Anterior cingulate cortex (tissue), 58 donors: ENCODE results near the gene DHX35.
"Not testable (repeated sequence)": the region's sequence is repeated elsewhere in the genome, so short reads cannot be mapped to it uniquely, and the experiment has no call there.

Experiments used
- DNase-seq, 58 donors: peaks; one replicate each; lab custom pipeline; 2025; lab: John Stamatoyannopoulos, UW

Gene DHX35

DNA sequence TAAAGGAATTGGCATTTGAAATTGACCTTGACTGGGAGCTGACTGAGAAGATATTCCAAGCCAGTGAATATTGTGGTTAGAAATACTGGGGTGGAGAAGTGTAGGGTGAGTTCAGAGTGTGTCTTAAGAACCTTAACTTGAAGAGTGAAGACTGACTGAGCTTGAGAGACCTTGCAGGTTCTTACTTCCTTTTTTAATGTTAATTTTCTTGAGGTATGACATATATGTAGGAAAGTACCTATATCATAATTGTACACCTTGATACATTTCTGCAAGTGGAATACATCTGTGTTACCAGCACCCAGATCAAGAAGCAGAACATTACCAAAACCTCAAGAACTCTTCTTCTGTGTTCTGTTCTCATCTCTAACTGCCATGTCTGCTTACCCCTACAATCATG, 11.0 kb downstream of the DHX35 start:
- DNase-seq: no peak

DNA sequence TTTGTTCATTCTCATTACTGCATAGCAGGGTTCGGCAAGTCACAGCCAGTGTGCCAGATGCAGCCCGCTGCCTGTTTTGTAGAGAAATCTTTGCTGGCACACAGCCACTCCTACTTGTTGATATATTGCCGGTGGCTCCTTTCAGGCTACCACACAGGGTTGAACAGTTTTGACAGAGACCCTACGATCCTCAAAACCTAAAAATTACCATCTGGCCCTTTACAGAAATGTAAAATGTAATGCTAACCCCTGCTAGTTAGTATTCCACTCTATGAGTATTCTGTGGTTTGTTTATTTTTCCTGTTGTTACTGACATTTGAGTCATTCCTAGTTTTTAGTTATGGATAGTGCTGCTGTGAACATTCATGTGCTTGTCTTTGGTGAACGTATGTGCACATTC, 11.5 kb downstream of the DHX35 start:
- DNase-seq: peak in 8 of 58 donors; percentile 4 to 24 (median 7)

DNA sequence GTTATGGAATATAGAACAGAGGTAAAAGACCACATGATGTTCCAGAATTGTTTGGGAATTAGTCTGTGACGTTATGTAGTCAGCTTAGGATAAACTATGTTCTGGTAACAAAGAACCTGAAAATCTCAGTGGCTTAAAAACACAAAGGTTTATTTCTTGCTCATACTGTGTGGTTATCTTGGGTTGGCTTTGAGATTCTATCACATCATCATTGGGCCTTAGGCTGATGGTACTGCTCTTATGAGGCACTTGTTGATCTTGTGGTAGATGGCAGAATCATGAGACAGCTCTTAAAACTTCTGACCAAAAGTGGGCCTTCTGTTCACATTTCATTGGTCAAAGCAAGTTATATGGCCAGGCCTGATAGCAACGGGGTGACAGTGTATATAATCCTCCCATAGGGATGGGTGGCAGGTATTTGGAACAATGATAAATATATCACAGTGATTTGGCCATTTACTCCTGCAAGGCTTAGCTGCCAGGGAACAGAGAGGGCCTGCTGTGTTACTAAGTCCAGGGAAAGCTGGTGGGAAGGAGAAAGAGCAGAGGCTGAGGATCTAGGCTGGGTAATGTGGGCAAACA, 13.5 kb downstream of the DHX35 start:
- no peak for DNase-seq

DNA sequence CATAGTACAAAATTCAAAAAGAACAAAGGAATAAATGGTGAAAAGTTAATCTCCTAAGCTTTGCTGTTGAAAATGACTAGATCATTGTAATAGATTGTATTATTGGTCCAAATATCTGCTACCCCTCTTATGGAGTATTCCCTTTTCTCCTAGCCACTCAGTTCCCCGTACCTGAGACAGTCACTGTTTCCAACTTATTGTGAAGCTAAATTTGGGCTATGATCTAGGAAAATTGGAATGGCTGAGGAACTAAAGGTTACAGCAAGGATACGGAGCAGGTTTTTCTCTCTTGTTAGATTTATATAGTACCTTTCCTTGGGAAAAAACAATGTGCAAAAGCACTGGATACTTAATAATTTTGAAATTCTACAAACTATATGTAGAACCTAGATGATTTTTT, 17.3 kb downstream of the DHX35 start:
- no peak for DNase-seq

DNA sequence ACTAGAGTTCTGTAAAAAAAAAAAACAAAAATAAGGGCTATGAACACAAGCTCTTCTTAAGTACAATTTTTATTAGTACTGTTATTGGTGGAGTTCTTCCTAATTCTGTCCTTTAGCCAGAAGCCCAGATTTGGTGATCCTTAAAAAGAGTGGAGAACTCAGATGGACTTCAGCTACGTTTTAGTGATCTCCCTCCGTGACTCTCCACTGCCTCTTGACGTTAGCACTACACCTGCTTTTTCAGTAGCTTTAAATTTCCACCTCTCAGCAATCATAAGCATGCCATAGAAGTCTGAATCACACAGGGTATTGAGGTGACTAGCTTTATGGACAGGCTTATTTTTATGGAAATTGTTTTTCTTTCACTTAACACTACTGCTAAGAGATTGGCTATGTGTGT, 17.7 kb downstream of the DHX35 start:
- DNase-seq: no peak

DNA sequence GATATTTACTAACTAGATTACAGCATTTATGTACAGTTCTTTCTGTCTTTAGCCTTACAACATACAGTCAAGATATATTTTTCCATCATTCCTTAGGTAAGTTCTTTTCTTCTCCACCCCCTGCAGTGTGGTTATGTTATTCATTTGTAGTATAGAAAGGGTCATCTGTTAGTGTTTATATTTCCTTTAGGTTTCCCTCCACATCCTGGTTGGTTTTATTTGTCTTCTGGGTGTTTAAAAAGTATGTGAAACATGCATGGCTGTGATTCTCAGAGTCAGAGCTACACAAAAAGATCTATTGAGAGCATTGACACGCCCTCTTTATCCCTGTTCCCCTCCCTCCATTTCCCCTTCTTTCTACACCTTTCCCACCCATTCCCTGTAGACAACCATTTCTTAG, 20.1 kb downstream of the DHX35 start:
- no peak for DNase-seq

DNA sequence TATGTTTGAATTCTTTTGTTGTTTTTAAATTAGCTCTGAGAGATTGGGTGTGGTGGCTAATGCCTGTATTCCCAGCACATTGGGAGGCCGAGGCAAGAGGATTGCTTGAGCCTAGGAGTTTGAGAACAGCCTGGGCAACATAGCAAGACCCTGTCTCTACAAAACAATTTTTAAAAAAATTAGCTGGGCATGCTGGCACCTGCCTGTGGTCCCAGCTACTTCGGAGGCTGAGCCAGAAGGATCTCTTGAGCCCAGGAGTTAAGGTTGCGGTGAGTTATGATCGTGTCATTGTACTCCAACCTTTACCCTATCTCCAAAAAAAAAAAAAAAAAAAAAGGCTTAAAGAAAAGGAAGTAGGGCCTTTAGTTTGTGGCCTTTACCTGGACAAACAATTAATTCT, 22.9 kb downstream of the DHX35 start:
- DNase-seq: no peak

DNA sequence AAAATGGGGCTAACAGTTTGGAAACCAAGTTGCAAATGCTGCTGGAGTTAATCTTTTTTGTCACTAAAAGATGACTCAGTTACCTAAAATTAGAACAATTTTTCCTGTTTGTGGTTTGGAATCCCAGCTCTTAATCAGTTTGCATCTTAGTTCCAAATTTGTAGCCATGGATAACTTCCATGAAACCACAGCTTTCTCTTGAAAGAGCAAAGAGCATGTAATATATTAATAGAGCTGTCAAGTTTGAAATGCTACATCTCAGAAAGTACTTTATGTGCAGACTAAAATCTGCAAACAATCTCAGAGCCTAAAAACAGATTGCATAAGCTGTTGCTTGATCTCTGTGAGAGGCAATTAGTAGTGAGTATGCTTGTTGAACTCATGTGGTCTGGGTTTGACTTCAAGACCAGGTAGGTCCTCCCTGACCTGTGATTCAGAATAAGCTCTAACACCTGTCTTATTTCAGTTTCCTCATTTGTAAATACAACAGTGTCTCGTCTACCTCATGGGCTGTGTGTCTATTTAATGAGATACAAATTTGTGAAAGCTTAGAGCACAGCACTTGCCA, 23.5 kb downstream of the DHX35 start:
- no peak for DNase-seq

DNA sequence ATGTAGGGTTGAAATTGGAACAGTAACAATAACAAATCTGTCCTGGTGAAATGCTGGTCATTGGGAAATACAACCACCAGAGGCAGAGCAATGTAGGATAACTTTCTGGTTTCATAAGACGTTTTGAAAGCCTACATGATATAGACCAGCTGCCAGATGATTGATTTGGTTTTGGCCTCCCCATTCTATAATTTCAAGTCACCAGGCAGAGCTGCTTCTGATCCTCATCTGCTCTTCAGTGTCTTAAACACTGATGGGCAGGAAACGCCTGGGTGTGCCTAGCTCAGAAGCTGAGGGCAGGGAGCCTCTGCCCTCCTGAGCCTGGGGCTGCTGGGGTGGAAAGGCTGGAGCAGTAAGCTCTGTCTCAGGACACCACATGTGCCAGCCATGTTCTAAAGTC, 24.5 kb downstream of the DHX35 start:
- no peak for DNase-seq

DNA sequence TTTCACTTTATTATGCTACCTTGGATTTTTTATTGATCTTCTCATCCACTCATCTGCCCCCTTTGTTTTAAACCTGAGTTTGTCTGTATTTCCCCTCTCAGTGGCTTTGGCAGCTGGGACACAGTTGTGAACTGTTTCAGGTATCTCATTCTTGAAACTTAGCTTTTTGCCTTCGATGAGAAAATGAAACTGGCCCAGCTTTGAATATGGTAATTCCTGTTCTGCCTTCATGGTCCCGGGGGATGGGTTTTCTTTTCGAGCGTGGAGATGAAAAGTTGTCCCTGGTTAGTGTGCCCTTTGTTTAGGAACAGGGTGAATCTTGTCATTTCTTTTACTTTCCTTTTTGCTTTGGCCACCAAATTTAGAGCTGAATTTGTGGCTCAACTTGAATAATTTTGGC, 25.6 kb downstream of the DHX35 start:
- no peak for DNase-seq

DNA sequence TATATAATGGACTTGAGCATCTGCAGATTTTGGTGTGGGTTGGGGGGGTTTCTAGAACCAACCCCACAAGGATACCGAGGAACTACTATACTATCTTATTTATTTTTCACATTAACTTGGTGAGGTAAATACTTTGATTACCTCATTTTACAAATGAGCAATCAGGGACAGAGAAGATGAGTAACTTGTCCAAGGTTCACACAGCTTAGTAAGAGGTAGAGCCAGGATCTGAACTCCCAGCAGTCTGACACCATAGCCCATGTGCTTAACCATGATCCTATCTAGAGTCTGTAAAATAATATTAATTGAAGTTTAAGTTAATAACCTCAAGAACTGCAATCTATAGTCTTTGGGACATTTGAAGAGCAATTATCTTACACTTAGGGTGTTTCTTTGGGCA, 28.6 kb downstream of the DHX35 start:
- no peak for DNase-seq

DNA sequence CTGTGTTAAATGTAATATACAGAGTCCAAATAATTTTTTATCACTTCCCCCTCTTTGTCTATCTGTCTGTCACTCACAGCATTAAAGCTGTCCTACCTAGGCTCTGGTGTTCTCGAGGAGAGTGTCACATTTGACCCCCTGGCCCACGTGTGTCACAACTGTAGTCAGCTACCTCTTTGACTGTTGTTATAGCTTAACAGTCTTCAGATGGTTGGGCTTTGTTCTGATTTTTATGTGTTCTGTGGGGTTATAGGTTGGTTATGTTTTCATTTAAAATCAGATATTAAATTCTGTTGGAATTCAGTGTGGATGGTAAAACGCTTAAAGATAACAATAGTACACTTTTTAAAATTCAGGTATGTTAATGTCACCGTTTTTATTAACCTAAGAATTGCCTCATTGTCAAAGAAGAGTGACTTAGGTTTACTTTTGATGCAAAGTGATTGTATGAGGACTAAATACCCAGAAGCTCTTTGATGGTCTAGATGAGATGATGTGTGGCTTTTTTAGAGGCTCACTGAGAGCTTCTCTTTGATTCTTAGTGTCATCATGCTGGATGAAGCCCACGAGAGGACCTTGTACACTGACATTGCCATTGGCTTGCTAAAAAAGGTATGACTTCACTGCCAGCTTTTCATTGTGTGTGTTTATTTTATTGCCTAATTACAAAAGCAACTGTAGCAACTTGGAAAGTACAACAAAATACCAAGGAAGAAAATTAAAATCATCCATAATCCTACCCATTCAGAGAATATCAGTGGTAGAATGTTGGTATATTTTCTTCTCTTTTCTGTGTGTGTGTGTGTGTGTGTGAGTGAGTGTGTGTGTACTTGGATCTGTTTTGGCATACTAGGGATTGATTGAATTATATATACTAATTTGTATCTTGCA, 29.9 kb downstream of the DHX35 start:
- no peak for DNase-seq

DNA sequence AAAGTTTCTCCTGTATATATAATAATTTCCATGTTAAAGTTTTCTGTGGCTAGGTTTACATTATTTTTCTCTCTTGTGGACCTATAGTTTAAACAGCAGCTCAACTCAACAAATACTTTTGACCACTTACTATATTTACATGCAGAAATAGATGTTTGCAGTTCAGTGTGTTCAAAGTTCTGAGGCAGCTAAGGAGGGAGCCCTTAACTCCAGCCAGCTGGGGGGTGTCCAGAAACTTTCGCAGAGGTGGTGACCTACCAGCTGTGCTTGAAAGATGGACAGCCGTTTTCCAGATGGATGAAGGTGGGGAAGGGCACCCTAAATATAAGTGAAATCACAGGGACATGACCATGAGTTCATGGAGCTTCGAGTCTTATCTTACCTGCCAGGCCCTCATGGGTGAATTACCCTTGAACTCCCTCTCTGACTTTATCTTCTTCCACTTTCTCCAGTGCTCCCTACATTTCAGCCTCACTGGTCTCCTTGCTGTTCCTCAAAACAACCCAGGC, 33.4 kb downstream of the DHX35 start:
- DNase-seq: no peak

DNA sequence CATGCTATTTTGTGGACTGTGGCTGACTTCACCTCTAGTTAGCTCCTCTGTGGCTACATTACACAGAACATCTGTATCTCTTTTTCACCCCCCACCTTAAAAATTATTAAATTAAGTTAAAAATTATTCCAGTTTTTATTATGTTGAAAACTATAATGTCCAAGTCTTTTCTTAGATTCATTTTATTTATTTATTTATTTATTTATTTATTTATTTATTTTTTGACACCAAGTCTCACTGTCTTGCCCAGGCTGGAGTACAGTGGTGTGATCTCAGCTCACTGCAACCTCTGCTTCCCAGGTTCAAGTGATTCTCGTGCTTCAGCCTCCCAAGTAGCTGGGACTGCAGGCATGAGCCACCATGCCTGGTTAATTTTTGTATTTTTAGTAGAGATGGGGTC, 34.7 kb downstream of the DHX35 start:
- DNase-seq: not testable (repeated sequence)

DNA sequence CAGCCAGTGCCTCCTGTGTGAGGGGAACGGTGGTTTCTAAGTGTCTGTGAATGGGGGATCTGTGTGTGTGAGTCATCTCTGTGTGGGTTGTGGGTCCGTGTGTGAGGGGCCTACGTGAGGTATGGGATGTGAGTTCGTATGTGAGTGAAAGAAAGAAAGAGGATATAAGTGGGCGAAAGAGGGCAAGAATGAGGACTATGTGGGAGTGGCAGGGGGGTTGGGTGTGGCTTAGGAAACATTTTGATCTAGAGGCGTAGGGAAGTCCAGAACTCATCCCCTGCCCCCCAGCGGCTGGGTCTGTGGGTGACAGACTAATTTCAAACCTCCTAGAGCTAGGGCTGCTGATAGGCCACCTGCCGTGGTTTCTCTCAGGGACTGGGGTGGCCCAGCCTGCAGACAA, 35.5 kb downstream of the DHX35 start:
- no peak for DNase-seq

DNA sequence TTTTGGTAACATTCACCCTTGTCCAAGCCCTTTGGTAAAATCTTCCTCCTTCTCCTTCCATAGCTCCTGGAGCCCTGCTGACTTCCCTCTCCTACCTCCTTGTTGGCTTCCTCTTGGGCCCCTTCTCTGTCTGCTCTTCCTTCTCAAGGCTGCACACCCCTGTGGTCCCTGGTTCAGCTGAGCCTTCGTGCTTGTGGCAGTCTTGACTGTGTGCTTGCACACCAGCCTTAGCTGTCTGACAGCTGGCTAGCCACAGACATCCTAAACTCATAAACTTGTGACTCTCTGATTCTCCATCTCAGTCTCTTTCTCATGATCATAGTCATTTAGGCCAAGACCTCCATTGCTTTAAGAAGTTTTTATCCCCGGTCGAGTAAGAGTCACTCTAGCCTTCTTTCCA, 37.1 kb downstream of the DHX35 start:
- no peak for DNase-seq

DNA sequence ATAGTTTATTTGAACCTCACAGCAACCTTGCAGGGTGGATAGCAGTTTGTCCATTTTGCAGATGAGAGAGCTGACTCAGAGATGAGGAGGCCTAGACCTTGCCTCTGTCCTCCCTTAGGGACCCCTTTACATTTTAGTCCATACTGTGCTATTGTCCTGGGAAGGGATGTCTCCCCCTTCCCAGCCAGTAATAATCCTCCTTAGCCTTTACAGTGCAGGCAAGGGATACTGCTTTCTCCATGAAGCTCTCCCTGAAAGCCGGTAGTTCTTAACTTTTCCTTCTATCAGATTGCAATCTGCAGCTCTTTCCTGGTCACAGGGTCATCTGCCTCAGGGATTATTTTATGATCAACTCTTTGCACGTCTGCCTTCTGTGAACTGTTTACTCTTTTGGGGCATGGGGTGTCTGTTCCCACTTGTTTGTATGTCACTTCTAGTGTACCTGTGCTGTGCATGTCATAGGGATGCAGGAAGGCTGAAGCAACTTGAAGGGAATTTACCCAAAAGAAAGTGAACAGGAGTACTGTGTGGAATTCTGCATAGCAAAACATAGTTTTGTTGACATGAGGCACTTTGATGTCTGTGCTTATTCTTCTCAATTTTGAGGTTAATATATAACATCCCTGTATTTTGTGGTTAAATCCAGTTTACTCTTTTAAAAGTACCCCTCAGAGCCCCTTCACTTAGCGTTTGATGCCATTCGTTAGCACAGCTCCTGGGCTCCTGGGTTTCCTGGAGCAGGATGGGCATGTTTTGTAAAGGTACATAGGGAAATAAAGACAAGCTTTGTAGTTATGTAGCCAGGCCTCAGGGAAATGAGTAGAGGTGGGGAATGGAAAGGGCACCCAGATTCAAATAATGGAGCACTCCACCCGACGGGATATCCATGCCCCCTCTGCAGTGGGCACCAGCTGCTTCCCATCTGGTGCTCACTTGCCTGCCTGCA, 38.1 kb downstream of the DHX35 start:
- DNase-seq: no peak

DNA sequence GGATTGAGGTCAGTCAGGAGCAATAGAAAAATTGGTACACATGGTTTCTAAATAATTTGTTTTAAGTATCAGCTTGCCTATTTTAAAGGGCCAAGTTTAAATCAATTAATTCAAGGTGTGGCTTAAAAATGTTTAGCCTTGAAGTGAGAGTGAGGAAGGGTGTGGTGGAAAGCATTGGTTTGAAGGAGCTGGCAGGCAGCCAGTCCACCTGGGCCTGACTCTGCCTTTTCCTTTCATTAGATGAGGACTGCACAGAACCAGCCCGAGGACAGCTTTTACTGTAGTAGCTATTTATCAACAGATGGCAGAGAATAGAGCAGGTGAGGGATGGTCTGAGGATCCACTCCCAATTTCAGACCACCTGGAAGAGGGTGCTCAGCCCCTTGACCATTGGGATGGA, 42.4 kb downstream of the DHX35 start:
- DNase-seq: no peak

DNA sequence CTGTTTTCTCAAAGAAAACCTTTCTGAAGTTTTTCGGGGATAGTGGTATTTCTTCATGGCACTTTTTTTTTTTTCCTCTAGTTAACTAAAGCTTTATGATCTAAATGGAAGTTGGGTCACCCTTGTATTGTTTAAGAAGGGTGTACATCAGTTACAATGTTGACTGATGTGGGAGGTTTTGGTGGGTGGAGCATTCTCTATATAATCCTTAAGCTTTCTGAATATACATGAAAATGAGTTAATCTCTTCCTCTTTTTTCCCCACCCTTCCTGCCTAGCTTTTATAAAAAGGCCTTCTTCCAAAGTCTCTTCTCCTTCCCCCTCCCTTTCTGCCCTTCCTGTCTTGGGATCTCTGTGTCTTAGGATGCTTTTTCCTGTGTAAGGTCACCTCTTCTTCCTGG, 47.2 kb downstream of the DHX35 start:
- no peak for DNase-seq

DNA sequence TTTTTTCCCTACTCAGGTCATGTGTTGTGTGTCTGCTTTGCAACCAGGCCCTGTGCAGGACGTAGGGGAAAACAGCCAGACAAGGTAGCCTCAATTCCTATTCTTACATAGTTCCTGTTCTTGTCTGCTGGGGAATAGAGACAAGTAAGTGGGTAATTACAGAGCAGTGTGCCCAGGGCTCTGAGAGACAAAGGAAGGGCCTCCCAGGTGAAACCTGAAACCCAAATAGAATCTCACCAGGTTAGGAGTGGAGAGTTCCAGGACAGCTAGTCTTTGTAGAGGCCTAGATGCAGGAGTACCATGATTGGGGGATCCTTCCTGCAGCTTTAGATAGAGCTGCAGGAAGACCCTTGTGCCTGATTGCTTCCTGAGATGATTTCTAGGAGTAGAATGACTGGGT, 48.4 kb downstream of the DHX35 start:
- DNase-seq: no peak

DNA sequence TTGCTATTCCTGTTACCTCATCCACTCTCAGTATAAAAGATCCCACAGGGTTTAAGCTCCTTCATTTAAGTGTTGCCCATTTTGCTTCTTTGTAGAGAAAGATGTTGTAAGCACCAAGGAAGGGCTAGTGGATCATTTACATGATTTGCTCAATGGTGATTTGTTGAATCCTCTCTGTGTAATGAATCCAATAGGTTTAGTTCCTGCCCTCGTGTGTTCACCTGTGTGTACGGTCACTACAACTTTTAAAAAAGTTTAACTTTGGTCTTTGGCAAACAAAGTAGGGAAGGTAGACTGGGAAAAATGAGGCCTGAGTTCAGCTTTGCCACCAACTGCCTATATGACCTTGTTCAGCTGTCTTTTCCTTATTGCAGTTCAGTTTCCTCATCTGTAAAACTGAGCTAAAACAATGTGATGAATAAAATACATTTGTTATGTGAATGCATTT, 51.5 kb downstream of the DHX35 start:
- no peak for DNase-seq
